ENCODE measurements around the gene SPAG8.

The SPAG8 gene

DNA sequence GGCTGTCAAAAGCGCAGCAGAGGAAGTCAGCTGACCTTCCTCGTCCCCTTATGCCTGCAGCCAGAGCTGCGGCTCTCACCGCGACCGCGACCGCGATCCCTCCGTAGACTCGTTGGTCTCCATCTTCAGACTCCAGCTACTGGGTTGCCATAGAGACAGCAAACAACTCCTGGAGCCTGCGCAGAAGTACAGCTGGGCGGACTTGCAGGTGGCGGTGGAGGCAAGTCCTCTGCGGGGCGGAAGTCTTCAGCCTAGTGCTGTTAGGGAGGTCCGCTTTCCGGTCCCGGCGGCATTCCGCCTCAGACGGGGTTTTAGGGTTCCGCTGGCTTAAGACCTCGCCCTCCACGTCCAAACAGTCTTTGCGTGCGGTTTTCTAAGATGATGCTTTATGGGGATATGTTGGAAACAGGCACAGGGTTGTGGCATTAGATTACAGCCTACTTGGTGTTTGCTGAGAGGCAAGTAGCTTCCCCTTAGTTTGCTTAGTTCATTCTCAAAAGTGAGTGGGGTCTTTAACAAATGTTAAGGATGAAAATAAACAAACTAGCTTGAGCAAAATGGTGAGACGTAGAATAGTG, at the start of gene SPAG8:
Gene SPAG8, minus strand, starts transcription at position 238 of the 578 bp plus-strand sequence. Its CDS starts 115 bp downstream, at position 123.
- DNase-seq, result peak; percentile 94

- peak; percentile 12 for DNase-seq
Observed at GRCh38 chr9:35861161-35861897, 49.3 kb upstream of the SPAG8 start.

GRCh38 chr9:35859990-35860339, 47.9 kb upstream of the SPAG8 start:
- peak; percentile 1 for DNase-seq

DNA sequence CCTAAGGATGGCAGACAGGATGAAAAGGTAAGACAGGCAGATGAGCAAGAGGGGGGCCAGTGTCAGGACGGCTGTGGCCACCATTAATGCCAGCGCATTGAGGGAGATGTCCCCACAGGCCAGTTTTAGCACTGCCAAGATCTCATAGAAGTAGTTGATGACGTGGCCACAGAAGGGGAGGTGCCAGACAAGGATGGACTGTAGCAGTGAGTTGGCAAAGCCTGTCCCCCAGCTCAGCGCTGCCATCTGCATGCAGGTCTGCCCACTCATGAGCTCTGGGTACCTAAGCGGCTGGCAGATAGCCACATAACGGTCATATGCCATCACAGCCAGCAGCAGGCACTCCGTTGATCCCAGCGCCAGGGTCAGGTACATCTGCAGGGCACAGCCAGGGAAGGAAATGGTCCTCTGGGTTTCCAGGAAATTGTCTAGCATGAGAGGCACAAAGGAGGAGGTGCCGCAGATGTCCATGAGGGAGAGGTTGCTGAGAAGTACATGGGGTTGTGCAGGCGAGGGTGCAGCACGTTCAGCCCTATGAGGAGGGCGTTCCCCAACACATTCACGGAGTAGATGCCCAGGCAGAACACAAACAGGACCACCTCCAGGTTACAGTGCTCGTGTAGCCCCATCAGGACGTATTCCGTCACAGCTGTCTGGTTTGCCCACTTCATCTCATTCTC, 47.4 kb upstream of the SPAG8 start:
- peak; percentile 25 for DNase-seq

DNA sequence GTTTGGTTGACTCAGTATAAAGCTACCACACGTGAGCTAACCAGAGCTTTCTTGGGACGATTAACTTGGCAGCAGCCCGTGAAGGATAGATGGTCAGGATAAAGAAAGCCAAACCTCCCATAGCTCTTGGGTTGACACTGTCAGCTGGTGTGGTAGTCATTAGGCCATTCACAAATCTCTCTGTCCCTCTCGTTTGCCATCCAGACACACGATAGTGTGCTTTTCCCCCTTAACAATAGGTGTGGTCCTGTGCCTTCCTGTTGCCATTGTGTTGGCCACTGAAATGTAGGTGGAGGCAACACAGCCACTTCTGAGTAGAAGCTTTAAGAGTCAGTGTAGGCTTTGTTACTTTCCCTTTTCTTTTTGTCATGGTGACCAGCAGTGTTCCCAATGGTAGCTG, 46.4 kb upstream of the SPAG8 start:
- DNase-seq, result peak; percentile 7

DNA sequence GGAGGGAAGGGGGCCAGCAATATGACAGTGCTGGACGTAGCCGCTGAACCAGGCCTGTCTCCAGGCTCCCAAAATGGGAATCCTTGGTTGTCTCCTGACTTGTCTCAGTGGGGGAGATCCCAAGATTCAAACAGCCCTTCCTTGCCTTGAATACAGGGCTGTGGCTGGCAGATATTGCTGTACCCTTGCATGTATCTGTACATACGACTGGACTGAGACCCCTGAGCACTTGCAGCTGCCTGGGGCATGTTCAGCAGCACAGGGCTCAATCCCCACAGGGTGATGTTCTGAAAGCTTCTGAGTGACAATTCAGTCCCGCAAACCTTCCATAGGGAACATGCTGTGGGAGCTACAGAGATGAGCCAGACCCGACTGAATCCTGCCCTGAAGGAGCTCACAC, 44.8 kb upstream of the SPAG8 start:
- peak; percentile 15 for DNase-seq

- peak; percentile 1 for DNase-seq
Observed at GRCh38 chr9:35856206-35856605, 44.1 kb upstream of the SPAG8 start.

- DNase-seq, result peak; percentile 5
Observed at GRCh38 chr9:35854091-35854762, 42.2 kb upstream of the SPAG8 start.

- DNase-seq, result no peak
Observed at GRCh38 chr9:35852876-35853865, 41.1 kb upstream of the SPAG8 start.

GRCh38 chr9:35852267-35852815, 40.3 kb upstream of the SPAG8 start:
- DNase-seq, result no peak

GRCh38 chr9:35847792-35848572, 35.9 kb upstream of the SPAG8 start:
- peak; percentile 63 for DNase-seq

GRCh38 chr9:35845824-35846771, 34.0 kb upstream of the SPAG8 start:
- no peak for DNase-seq

DNA sequence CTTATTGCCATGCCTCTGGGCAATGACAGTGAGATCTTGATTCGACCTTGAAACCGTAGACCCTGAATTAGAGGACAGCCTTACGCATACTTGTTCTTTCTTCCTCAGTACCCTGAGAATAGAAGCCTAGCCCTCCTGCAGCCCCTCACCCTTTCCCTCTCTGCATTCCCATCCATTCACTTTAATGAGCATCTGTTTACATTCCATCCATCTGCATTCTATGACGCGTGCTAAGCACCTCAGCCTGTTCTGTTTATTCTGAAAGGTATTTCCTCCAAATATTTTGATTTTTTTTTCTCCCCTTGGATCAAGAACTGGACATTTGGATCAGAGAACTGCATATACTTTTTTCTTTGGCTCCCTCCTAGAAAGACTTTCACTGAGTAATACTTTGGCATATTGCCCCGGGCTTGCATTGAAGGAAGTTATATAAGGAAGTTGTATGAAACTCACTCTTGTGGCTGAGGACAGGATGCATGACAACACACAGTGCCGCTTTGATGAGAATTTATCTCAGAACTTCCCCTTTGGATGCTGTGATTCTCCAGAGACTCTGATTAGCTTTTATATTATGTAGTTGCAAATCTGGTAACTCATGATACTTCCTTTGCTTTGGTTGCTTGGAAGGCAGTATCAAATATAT, 32.7 kb upstream of the SPAG8 start:
- DNase-seq, result no peak

GRCh38 chr9:35842795-35843194, 30.7 kb upstream of the SPAG8 start:
- no peak for DNase-seq

DNA sequence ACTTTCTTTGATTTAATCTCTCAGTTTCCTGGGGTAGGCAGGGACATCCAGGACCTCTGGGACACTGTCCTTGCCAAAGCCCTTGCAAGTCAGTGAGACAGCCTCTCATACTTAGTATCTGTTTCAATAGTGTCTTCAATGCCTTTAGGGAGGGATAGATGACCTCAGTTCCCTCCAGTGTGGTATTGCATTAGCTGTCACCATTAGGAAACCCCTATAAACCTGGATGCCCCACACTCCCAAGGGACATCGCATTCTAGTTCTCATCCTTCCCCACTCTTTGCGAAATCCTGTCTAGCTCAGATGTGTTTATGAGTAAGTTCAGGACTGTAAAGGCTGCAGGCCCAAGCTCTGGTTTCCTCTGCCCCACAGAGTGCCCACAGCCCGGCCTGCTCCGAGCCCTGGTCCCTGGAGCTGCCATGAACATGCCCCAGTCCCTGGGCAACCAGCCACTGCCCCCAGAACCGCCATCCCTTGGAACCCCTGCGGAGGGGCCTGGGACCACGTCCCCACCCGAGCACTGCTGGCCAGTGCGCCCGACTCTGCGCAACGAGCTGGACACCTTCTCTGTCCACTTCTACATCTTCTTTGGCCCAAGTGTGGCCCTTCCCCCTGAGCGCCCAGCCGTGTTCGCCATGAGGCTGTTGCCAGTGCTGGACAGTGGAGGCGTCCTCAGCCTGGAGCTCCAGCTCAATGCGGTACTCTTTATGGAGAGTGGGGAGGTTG, 30.1 kb upstream of the SPAG8 start:
- DNase-seq, result no peak

DNA sequence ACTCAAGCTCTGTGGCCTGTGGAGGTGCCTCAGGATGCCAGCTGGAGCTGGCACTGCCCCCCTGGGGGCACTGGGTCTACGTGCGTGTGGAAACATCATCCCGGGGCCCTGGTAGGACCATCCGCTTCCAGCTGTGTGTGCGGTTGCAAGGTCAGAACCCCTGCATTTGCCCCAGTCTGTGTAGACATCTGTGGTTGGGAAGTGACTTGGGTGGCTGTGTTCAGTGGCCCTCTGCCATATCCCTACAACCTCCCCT, 29.5 kb upstream of the SPAG8 start:
- no peak for DNase-seq

DNA sequence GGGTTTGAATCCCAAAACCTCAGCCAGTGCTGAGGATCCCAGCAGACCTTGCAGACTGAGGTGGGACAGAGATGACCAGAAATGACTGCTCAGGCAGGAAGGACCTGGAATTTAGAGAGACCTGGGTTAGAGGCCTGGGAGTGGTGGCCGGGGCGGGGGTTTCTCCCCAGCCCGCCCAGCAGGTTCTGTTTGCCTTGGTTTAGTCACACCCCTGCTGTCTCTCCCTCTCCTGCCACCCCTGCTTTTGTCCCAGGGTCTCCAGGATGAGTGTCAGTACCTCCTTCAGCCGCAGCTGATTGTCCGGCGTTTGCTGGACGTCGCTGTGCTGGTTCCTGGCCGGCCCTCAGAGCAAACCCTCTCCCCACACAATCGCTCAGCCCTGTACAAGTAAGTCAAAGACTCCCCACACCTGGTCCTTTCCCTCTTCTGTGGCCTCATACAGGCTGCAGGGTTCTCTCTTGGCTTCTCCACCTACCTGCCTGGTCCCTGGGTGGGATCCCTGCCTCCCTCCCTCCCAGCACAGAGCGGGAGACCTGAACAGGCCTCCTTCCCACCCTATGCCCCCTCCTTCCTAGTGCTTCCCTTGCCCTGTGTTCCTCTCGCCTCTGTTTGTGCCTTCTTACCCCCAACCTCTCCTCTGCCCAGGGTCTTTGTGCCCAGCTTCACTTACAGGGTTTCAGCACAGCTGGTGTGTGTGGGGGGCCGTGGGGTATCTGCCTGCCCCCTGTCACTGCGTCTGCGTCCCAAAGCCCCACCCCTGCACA, 29.0 kb upstream of the SPAG8 start:
- DNase-seq, result no peak

DNA sequence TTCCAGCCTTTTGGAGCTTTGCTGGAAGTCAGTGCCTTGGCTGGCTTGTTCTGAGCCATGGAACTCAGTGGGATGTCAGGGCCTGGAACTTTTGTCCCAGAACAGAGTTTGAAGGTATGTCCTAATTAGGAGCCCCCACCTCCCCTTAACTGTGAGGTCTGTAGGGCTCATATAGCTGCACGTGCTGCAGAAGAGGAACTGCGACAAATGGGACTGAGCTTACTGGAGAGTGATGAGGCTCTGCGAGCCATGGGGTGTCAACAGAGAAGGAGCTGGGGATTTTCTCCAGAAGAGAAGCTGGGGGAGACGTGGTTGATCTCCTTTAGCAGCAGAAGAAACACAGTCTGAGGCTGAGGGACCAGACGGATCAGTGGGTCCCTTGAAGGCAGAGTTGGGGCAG, 27.9 kb upstream of the SPAG8 start:
- DNase-seq, result no peak
